GM12874 (cell line): ENCODE measurements around the gene HOXC12.

Experiments used
- TF ChIP-seq, protein P1 (sequence below): IDR thresholded peaks from 2 replicates; pipeline ENCODE4 v1.5.1; 2011; ENCODE audit warnings: low read depth, mild to moderate bottlenecking, control low read depth, low read length, moderate library complexity; ENCODE audit not compliant: insufficient read depth

Gene HOXC12

DNA sequence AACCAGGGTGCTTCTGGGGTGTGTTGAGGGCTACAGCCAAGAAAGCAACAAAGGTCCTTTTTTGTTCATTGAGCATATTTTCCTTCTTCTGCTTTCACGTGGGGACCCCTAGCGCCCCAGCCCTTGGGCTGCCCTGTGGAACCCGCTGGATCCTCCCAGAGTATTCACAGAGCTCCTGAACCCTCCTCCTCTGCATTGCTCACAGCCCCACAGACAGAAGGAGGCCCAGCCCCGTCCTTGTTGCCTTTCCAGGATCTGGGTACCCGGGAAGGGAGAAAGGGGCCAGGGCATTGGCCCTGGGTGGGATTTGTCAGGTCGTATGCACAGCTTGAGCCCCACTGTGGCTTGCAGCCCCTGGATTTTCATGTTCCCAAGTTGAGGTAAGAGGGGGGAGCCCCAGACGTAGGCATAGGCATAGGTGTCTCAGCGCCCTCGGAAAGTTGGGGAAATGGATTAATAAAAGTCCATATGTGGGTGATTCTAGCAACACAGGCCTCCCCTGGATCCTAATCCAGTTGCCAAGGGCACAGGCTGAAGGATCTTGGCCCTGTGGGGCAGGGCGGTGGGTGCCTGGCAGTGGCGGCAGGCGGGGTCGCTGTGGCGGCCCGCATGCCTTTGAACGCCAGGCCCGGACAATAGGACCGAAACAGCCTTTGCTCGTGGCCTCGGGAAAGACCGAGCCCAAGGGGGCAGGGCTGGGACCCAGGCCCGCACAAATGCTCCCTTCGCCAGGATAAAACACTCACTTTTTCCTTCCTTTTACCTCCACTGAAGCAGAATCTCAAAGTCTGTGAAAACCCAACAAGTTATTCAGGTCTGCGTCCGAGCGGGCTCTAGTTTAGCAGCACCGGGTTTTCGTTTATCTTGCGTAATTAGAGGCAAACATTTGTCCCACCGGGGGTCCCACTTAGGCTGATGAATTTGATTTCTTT is 27.2 kb downstream of the HOXC12 start:
- TF ChIP-seq, protein P1, sequence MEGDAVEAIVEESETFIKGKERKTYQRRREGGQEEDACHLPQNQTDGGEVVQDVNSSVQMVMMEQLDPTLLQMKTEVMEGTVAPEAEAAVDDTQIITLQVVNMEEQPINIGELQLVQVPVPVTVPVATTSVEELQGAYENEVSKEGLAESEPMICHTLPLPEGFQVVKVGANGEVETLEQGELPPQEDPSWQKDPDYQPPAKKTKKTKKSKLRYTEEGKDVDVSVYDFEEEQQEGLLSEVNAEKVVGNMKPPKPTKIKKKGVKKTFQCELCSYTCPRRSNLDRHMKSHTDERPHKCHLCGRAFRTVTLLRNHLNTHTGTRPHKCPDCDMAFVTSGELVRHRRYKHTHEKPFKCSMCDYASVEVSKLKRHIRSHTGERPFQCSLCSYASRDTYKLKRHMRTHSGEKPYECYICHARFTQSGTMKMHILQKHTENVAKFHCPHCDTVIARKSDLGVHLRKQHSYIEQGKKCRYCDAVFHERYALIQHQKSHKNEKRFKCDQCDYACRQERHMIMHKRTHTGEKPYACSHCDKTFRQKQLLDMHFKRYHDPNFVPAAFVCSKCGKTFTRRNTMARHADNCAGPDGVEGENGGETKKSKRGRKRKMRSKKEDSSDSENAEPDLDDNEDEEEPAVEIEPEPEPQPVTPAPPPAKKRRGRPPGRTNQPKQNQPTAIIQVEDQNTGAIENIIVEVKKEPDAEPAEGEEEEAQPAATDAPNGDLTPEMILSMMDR = no peak

DNA sequence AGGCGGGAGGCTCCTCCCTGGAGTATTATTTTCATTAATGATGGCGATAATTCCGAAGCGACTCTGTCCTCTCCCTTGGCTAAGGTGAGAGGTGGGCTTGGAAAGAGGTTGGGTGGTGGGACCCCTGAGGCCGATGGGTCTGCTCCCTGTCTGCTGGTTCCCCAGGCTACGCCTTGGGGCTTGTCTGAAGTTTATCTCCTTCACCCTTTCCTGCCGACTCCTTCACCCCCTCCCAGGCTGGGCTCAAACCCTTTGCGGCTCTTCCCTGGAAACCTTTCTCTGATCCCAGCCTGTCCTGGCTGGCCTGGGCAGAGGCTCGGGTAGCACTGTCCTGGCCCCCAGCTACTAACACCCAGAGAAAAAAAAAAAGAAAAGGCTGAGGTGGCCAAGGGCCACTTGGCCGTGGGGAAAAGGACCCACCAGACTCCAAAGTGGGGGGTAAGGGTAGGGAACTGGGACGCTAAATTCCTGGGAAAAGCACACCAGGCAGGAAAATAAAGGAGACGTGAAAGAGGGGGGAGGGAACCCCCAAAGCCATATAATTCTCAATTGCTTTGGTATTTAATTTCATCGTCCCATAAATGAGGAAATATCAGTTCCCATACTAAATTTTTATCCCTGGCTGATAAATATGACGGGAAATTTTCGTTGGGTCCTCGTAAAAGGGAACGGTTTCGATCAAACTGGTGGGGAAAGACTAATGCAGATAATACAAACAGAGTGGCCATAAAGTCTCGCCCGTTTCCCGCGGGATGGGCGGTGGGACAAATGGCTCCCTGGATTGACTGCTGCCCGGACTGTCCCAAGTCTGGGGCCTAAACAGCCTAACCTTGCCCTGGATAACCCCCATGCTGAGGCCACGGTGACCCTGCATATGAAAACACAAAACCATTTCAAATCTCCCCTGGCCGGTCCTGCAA is 28.2 kb downstream of the HOXC12 start:
- TF ChIP-seq, protein P1 = no peak

DNA sequence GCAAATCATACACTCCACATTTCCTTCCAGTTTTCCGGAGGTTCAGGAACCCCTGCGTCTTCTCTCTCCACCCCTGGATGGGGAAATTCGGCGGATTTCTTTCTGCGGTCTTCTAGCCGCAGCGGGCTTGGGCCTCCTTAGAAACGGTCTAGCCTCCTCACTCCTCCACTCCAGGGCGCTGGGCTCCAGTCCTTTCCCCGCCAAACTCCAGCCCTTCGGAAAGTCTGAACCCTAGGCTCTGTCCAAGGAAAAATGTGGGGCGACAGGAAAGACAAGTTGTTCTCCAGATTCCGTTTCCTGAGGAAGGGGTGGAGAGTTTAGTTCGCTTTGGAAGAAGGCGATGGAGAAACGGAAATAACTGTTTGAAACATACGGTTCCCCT is 28.9 kb downstream of the HOXC12 start:
- TF ChIP-seq, protein P1 = no peak

DNA sequence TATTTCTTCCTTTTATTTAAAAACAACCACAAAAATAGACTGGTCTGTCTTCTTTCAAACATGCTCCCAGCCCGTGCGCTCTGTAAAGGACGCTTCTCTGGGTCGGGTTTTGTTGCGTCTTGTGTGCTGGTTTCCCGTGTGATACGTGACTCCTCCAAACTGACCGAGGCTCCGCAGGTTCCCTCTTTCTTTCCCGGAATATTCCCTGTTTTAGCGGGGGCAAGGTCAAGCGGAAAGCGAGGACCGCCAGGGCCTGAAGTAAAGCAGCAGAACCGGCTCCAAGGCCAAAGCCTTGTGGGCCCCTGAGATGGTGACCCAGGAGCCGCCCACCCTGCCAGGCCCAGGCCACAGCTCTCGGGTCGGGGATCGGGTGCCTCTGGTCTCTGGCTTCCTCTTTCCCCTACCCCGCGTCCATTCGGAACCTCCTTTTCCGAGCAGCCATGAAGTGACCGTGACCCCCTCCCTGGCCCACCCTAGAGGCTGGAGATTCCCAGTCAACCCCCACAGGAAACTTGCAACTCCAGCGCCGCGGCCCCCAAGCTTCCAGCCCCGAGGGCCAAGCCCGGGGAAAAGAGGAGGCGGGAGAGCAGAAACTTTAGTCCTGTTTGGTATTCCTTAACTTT is 29.4 kb downstream of the HOXC12 start:
- TF ChIP-seq, protein P1 = no peak

DNA sequence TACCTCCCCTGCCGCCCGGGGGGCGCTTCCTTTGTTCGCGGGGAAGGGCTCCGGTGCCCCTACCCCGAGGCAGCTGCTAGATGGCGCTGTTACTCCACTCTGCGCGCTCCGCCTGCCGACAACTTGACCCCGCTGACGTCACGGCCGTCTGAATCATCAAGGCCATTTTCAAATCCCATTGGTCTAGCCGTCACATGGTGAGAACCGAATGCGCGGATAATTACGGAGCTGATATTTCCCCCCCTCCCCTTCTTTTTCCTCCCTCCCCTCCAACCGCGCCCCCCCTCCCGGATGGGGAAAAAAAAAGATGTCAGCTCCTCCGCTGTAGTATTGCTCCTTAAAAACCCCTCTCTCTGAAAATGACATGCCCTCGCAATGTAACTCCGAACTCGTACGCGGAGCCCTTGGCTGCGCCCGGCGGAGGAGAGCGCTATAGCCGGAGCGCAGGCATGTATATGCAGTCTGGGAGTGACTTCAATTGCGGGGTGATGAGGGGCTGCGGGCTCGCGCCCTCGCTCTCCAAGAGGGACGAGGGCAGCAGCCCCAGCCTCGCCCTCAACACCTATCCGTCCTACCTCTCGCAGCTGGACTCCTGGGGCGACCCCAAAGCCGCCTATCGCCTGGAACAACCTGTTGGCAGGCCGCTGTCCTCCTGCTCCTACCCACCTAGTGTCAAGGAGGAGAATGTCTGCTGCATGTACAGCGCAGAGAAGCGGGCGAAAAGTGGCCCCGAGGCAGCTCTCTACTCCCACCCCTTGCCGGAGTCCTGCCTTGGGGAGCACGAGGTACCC is 30.4 kb downstream of the HOXC12 start, which contains the start of gene HOXC10:
Gene HOXC10 (plus strand): TSS at position 246 of the 791 bp plus-strand sequence. CDS start 114 bp downstream, at position 360.
- TF ChIP-seq, protein P1 = peak; percentile 80

DNA sequence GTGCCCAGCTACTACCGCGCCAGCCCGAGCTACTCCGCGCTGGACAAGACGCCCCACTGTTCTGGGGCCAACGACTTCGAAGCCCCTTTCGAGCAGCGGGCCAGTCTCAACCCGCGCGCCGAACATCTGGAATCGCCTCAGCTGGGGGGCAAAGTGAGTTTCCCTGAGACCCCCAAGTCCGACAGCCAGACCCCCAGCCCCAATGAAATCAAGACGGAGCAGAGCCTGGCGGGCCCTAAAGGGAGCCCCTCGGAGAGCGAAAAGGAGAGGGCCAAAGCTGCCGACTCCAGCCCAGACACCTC is 30.9 kb downstream of the HOXC12 start:
- TF ChIP-seq, protein P1 = no peak
